ENCODE measurements around the gene BABAM2. TPM values are rescaled to one million over a fixed set of nuclear protein-coding genes. Genes with fewer than 3 reads are reported as not detected.

Gene BABAM2
- total and polyA plus RNA-seq, 10 of the 15 experiments (the other 5 are each of a cell fraction or from before 2014, with no cell fraction given): 30.7 to 59.9 (median 44.5) TPM

DNA sequence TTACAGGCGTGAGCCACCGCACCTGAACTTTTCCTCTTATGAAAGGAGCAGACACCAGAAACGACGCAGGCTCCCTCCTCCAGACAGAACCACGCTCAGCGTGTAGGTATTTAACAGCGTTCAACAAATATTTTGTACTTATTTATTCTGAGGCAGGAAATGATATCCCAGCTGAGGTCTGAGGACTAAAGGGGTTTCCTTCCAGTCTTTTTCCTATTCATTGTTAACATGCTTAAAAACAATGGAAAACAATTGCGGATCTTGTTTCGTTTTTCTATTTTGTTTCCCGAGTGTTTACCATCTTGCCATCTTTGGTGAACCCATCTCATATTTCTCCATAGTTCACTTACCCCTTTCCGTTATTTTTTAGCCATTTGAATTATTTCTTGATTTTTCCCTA lies 458.4 kb downstream of the BABAM2 start:
- ChIA-PET POLR2A (no interaction called here), CTCF (no interaction called here), SMC1A (ENCODE audit: uncharacterized antibody, unreplicated experiment) (no interaction called here), RAD21 (ENCODE audit: unreplicated experiment) (no interaction called here)
- Histone ChIP-seq H3K36me3 (ENCODE audit: control insufficient read depth in 2 of 2, insufficient read depth in 2 of 2, low read length in 1 of 2) (no peaks in the 10 kb centered on the region), H3K4me1 (ENCODE audit: control insufficient read depth, insufficient read depth, low read length) (no peaks in the 10 kb centered on the region), H3K4me2 (ENCODE audit: control insufficient read depth, insufficient read depth) (no peak overlapping the region), H3K4me3 (no peak overlapping the region), H3K9me3 (replicated peaks; ENCODE audit: control insufficient read depth, insufficient read depth, low read length) (no peaks in the 10 kb centered on the region), H3K79me2 (ENCODE audit: control insufficient read depth, insufficient read depth, low read length) (no peaks in the 10 kb centered on the region), H2AFZ (ENCODE audit: control insufficient read depth, low read depth, low read length) (no peak overlapping the region), H4K20me1 (ENCODE audit: control insufficient read depth, insufficient read depth) (no peaks in the 10 kb centered on the region), H3K27me3 (replicated peaks in 1 of 2; ENCODE audit: control insufficient read depth in 2 of 2, insufficient read depth in 2 of 2, low read length in 1 of 2) (no peaks in the 10 kb centered on the region), H3K9ac (ENCODE audit: control insufficient read depth, insufficient read depth, low read length) (no peak overlapping the region), H3K27ac (ENCODE audit: control insufficient read depth, insufficient read depth) (no peak overlapping the region)
- TF ChIP-seq PAX8 (IDR thresholded peaks at IDR 0.05) (no peak), POLR2AphosphoS2 (IDR thresholded peaks at IDR 0.05; ENCODE audit: low read depth, low read length) (no peak), NFYB (IDR thresholded peaks at IDR 0.05; ENCODE audit: insufficient read depth, low read depth, low read length) (no peak), RBBP5 (conservative IDR thresholded peaks at IDR 0.05) (no peak), MAX (IDR thresholded peaks at IDR 0.05; ENCODE audit: low read depth, low read length) (no peak), CTCF (IDR thresholded peaks at IDR 0.05 in 2 of 3, conservative IDR thresholded peaks at IDR 0.05 in 1 of 3; ENCODE audit: control insufficient read depth in 2 of 3, extremely low read depth in 1 of 3, insufficient read depth in 1 of 3, low read depth in 3 of 3, low read length in 3 of 3) (no peak), SUPT20H (IDR thresholded peaks at IDR 0.05; ENCODE audit: borderline replicate concordance, control insufficient read depth, low read depth, low read length) (no peak), BHLHE40 (IDR thresholded peaks at IDR 0.05; ENCODE audit: borderline replicate concordance in 1 of 2, low read depth in 2 of 2, low read length in 1 of 2) (no peak), TCF3 (IDR thresholded peaks at IDR 0.05; ENCODE audit: borderline replicate concordance, insufficient read depth, low read depth, low read length) (no peak), ZSCAN29 (IDR thresholded peaks at IDR 0.05) (no peak), PAX5 (IDR thresholded peaks at IDR 0.05; ENCODE audit: borderline replicate concordance, low read depth, low read length) (no peak), YY1 (IDR thresholded peaks at IDR 0.05; ENCODE audit: low read depth, low read length) (no peak), SKIL (IDR thresholded peaks at IDR 0.05; ENCODE audit: low read depth, poor library complexity, severe bottlenecking) (no peak)
- TF ChIP-seq, protein P1, sequence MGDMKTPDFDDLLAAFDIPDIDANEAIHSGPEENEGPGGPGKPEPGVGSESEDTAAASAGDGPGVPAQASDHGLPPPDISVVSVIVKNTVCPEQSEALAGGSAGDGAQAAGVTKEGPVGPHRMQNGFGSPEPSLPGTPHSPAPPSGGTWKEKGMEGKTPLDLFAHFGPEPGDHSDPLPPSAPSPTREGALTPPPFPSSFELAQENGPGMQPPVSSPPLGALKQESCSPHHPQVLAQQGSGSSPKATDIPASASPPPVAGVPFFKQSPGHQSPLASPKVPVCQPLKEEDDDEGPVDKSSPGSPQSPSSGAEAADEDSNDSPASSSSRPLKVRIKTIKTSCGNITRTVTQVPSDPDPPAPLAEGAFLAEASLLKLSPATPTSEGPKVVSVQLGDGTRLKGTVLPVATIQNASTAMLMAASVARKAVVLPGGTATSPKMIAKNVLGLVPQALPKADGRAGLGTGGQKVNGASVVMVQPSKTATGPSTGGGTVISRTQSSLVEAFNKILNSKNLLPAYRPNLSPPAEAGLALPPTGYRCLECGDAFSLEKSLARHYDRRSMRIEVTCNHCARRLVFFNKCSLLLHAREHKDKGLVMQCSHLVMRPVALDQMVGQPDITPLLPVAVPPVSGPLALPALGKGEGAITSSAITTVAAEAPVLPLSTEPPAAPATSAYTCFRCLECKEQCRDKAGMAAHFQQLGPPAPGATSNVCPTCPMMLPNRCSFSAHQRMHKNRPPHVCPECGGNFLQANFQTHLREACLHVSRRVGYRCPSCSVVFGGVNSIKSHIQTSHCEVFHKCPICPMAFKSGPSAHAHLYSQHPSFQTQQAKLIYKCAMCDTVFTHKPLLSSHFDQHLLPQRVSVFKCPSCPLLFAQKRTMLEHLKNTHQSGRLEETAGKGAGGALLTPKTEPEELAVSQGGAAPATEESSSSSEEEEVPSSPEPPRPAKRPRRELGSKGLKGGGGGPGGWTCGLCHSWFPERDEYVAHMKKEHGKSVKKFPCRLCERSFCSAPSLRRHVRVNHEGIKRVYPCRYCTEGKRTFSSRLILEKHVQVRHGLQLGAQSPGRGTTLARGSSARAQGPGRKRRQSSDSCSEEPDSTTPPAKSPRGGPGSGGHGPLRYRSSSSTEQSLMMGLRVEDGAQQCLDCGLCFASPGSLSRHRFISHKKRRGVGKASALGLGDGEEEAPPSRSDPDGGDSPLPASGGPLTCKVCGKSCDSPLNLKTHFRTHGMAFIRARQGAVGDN (IDR thresholded peaks at IDR 0.05): no peak
- in situ Hi-C loops (cut with MboI): no loop called here
- DNase-seq (ENCODE audit: low read depth, low spot score) (no peak), ATAC-seq (no peak), FAIRE-seq (no peak)
- intact Hi-C loops (cut with micrococcal nuclease; ENCODE audit: unreplicated experiment): no loop called here
- no TSS peak for BruUV-seq (replicated peaks)
- 71% methylated on average over 11 of the region's 11 CpGs for WGBS (ENCODE audit: insufficient coverage, insufficient replicate concordance, low lambda C conversion rate, missing lambda C conversion rate)
